HG02943 (cell line): ENCODE data around the gene RABGAP1L.
"Not testable (repeated sequence)": the region's sequence is repeated elsewhere in the genome, so short reads cannot be mapped to it uniquely, and the experiment has no call there.

Experiments used
- ATAC-seq: cut with Tn5 transposase; IDR thresholded peaks from one replicate; pipeline ENCODE4 v1.9.1; 2021; ENCODE audit warnings: mild to moderate bottlenecking, low read depth, moderate library complexity; ENCODE audit not compliant: unreplicated experiment

Gene RABGAP1L

GRCh38 chr1:175040324-175040879, 881.1 kb downstream of the RABGAP1L start:
- no peak for ATAC-seq

- no peak for ATAC-seq
These were observed 883.3 kb downstream of the RABGAP1L start for GRCh38 chr1:175042650-175043049.

- no peak for ATAC-seq
These were observed 884.5 kb downstream of the RABGAP1L start for GRCh38 chr1:175043824-175044223.

- not testable (repeated sequence) for ATAC-seq
These were observed 885.3 kb downstream of the RABGAP1L start for GRCh38 chr1:175044591-175044990.
